Activated gamma-delta T cell treated with Interleukin-2 at 50 U/mL for 16 hours (primary cell): ENCODE measurements around the gene BGN.
A peak's percentile ranks its signal among the peaks of the same experiment; 100 is the strongest.

Source experiments
- DNase-seq: peaks from one replicate; pipeline ENCODE4 v3.0.0-alpha.2; 2020

Gene BGN

DNA sequence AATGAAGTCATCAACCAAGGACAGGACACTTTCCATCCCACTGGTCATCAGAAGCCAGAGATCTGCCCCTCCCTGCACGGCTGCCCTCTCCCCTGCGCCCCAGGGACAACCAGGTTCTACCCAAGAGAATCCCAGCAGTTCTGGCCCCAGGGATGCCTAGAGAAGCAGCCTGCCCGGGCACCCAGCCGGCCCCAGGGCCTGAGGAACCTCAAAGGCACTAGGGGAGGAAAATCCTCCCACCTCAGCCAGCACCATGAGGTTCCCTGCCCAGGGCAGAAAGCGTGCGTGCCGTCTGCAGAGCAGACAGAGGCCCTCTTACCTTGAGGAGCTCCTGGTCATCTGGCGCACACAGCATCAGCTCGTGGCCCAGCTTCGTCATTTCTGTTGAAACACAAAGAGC, 32.5 kb upstream of the BGN start:
- no peak for DNase-seq

DNA sequence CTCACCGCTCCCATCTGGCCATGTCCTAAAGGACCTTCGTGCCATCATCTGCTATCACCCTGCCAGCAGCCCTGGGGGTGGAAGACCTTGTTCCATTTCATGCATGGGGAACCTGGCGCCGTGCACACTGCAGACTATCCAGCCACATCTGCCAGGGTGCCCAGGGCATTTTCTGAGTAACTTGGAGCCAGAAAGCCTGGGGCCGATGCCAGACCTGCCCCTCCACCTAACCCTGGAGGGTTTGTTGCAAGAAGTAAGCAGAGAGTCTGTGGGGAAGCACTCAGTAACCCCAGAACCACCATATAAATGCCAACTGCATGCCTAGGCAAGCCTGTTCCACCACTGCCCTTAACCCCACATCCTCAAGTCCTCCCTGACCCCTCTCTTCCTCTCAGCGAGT, 31.7 kb upstream of the BGN start:
- DNase-seq, result no peak

DNA sequence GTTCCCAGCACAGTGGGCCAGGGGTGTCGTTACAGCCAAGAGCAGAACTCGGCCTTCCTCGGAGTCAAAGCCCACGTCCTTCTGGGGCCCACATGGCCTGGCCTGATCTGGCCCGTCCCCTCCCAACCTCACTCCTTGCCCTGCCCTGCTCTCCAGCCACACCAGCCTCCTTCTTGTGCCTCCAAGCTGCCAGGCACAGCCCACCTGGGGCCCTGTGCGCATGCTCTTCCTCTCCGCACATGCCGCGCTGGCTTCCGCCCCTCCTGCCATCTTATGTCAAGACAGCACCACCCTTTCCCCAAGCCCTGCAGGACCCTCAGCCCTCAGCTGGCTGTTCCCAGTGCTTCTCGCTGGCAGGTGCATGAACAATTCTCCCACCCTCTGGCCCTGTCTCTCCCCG, 31.2 kb upstream of the BGN start:
- DNase-seq, result no peak

DNA sequence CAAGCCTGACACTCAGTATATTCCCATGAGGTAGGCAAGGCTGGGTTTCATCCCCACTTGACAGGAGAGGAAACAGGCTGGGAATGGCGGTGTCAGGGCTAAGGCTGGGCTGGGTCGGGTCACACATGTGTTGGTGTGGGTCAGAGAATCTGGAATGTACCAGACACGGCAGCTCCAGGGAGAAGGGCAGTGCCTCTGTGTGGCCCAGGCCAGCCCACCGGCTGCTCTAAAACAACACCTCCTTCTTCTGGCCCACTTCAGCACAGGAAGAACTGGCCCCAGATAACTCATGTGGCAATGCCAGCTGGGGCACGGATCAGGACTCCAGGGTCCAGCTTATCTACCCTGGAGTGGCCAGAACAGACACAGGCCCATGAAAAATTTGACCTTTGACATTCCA, 30.7 kb upstream of the BGN start:
- no peak for DNase-seq

DNA sequence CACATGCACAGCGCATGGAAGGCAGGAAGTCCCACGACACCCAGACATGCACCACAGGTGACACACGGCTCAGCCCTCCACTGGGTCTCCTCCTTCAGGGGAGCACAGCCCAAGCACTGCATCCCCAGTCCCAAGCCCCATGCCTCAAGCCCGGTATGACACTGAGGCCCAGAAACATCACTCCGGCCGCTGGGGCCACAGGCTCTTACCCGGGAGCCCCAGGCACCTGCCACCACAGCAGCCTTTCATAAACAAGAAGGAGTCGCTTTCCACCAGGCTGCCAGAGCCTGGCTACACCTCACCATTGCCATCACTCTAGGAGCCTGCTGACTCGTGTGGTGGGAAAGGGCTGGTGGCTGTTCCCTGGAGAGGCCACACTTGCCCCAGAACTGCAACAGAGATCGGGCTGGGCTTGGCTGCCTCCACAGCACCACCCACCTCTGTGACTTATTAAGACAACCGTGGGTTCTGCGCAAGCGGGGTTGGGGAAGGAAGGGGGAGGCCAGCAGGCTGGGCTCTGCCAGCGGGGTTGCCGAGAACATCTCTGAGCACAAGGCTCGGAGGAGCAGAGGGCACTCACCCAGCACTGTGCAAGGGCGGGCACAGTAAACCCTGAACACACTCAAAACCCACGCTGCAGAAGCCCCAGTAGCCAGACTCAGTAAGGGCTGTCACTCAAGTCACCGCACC, 28.9 kb upstream of the BGN start:
- no peak for DNase-seq

DNA sequence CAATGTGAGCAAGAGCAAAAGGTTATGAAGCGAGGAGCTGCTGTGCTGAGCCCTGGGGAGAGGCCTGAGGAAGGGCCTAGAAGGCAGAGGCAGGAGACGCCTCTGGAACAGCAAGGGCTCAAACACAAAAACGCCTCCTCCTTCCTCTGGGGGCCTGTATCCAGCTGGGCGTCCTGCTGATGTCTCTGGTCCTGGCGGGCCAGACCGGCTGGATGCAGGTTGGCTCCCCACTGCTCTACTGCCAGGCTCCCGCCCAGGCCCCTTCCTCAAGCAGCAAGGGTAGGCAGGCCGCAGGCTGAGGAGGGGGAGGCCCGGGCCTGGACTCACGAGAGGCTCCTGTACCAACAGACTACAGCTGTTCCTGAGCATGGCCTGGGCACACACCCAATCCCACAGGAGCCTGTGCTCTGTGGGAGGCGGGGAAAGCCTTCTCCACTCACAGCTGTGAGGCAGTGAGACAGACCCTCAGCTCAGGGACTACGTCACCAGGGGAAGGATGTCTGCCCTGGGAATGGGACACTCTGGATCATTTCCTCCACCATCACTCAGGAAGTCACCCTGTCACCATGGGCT, 26.7 kb upstream of the BGN start:
- no peak for DNase-seq

DNA sequence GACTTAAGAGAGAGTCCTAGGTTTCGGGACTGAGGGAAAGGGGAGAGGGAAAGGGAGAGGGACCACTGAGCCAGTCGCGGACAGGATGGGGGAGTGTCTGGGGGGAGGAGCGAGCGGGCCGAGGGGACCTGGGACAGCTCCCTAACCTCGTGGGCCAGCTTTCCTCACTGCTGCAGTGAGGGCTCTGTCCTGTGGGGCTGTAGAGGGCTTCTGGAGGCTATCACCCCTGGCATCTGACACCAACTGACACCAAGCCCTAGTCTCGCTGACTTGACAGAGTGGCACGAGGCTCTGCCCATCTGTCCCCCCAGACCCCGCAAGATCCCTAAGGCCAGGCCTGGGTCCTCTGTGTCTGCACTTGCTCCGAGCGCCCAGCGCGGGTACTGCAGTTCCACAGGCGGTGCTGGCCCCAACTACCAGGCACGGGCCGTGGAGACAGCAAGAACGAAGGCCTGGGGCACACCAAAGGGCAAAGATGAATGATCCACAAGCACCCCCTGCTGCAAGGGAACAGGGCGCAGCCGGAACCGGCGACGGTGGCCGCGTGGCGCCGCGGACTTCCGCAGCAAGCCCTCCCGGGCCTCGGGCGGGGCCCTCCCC, 24.9 kb upstream of the BGN start:
- no peak for DNase-seq

DNA sequence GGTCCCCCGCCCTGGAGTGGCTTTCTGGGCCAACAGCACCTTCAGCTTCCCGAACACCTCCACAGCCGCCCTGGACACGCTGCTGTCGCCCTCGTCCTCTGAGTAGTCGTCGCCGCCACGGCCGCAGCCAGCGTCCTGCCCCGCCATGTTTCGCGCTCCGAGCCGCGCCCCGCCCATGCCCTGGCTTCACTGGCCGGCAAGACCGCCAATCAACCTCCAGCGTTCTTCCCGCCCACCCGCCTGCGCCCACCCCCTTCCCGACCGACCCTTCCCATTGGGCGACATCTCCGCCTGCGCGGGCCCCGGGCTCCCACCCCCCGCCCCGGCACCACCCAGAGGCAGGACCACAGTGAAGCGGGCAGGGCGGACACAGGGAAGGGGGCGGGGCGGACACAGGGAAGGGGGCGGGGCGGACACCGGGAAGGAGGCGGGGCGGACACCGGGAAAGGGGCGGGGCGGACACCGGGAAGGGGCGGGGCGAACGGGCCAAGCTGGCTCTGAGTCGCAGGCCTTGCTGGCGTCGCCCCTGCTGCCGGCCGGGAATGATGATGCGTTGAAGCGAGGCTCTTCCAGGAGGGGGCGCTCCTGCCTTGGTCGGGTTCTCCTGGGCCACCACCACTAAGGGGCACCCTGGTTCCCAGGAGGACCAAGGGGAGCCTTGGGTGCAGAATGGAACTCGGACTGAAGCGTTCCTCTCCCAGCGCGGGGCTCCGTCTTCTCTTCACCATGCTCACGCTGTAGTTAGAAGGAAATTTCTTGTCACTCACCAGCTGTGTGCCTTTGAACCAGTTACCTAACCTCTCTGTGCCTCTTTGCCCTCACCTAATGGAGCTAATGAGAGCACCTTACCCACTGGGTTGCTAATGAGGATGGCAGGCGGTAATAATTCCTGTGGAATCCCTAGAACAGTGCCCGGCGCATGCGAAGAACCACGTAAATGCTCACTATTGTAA, 24.1 kb upstream of the BGN start, which contains the start of gene HAUS7:
HAUS7 (minus strand) TSS at position 166 of the 953 bp plus-strand sequence; CDS start at position 147, 19 bp downstream.
- peak; percentile 82 for DNase-seq

DNA sequence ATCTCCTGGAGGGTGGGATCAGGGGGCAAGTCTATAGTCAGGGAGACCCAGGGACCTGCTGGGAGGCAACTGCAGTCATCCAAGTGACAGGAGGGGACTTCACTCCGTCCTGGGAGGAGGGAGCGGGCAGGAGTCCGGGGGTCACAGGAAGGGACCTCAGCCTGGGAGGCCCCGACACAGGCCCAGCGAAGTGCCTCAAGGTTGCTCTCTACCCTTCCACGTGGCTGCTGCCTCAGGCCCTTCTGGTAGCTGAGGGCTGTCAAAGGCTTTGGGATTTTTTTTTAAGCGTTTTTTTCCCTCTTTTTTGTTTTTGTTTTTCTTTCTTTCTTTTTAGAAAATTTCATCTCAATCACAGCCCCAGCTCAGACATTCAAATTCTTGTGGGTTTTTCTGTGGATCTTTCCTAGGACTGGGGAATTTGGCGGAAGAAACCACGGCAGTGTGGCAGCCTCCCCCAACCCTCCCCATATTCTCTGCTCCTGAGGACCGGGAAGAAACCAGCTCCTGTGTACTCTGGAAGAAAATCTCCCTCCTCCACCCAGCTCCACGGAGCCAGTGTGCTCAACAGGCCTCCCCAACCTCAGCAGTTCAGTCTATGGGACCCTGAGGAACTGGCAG, 23.0 kb upstream of the BGN start:
- DNase-seq, result no peak

DNA sequence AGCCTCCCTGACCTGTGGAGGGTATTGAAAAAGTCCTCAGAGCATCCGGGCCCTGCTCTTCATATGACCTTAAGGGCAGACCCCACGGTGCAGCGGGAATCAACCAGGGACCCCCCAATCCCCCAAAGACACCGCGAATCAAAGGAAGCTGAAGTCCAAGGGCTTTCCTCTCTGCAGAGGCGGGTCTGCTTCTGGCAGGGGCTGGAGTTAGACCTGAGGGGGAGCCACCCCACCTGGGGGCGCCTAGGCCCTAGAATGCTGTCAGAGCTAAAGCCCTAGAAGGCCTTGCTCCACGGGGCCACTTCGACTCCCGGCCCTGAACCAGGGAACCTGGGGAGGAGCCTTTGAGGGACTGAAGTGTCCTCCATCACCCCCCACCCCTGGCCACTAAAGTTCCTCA, 21.7 kb upstream of the BGN start:
- DNase-seq, result no peak

DNA sequence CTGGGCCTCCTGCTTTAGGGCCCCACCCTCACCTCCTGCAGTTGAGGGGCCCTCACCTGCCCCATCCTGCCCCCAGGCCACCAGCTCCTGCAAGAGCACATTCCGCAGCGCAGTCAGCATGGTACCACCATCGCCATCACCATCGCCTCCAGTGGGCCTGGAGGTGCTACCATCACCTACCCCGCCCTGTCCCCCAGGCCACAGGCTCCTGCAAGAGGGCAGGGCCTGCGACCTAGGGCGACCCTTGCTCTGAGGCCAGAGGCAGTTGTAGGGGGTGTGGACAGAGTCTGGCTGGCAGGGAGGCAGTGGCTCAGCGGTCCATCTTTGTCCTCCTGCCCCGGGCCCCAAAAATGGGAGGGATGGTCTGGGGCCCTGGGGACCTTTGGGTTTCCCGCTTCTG, 20.5 kb upstream of the BGN start:
- DNase-seq, result no peak

DNA sequence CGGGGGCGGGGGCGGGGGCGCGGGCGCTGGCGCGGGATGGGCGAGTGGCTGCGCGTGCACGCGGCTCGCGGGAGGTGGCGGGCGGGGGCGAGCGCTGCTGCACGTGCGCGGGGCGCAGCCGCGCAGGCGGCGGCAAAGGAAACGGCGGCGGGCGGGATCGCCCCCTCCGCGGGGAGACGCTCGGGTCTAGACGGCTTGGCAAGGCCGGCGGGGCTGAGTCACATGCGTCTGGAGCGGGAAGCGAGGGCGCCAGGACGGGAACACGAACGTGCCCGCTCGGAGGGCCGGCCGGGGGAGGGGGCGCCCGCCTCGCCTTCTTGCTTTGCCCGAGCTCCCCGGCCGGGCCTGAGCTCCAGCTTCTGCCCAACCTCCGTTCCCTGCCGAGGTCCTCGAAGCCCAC, 20.1 kb upstream of the BGN start:
- peak; percentile 27 for DNase-seq

DNA sequence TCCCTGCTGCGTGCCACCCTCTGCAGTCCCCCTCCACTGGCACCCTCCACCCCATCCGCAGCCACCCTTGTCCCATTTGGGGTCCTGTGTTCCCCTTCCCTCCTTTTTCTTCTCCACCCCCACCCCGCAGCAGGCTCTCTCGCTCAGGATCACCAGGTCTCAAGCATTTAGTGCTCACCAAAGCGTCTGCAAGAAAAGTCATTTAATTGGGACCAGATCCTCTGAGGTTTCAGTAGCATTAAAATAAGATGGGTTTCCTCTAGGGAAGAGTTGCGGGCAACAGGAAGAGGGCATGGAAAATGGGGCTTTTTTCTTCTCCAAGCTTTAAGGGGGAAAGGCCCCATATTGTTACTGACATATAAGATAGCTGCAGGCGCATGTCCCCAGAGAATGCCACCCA, 19.5 kb upstream of the BGN start:
- no peak for DNase-seq

DNA sequence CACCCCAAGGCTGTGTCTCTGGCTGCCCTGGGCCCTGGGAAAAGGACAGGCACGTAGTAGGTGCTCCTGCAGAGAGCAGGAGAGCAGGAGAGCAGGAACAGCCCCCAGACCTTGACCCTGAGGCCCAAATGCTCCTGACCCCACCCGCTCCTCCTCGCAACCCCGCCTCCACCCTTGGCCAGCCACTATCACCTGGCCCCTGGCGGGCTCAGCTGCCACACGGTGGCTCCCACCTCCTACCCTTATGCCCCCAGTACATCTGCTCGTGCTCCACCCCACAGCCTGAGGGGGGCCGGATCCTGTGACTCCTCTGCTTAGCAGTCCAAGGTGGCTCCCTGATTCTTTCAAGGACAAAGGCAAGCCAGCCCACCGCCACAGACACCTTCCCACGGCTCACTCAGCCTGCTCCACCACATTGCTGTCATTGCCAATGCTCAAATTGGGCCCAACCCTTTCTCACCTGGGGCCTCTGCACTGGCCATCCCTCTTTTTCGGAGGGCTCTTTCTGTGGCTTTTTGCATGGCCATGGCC, 19.0 kb upstream of the BGN start:
- DNase-seq, result no peak

DNA sequence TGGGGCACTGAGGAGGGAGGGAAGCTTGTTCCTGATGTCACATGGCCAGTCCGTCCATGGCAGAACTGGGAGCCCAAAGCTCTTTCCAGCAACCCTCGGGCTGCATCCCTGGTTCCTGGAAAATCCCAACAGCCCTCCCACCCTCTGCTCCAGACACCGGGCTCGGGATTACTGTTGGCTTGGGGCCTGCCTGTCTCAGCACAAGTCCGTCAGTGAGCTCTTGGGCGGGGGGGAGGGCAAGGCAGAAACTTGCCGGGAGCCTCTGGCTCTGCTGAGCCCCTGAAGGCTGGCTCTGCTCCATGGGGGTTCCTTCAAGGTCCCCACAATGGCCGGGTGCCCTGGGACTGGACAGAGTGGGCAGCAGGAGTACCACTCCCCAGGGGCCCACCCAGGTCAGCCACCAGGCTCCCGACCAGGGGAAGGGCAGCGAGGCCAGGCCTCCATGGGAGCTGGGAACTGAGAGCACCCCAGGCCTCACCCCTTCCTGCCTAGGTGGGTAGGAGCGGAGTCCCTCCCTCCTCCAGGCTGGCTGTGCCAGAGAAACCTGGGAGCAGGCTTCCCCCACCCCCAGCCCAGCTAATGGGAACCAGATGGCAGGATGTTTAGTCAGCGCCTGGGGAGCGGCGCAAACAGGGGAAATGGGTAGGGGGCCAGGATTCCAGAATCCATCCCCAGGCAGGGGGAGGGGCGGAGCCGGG, 18.0 kb upstream of the BGN start:
- no peak for DNase-seq

DNA sequence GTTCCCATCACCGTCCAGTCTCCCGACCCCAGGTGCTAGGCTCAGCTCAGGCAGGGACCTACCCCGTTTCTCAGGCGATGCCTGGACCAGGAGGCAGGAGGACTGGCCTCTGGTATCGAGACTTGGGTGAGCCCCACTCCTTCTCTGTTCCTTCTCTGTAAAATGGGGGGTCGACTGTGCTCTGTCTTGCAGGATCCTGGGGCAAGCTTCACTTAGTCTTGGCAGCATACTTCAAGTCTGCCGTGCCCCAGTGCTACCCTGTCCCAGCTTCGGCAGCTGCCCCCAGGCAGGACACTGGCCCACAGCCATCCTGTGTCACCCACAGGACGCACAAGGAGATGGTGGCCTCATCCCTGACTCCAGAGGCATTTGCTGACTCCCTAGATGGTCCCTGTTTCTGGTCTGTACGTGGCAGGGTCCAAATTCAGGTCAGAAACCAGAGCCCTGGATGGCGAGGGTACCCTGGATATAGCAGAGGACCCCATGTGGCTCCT, 17.4 kb upstream of the BGN start:
- DNase-seq, result no peak

DNA sequence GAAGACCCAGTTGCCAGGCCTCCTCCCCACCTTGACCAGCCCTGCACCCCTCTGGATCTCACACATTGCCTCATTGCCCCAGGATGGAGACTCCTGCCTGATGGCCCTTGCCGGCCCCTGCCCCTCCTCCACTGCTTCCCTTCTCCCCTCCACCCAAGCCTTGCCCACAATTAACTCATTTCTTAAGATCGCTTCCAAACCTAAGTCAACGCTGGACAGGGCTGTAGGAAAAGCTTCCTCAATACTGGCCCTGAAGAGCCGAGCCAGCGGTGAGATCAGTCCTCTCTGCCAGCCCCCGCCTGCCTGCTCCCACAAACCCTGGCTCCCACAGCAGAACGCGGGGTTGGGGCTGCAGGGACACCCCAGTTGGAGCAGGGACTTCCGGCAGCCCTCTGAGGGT, 16.9 kb upstream of the BGN start:
- DNase-seq, result no peak

DNA sequence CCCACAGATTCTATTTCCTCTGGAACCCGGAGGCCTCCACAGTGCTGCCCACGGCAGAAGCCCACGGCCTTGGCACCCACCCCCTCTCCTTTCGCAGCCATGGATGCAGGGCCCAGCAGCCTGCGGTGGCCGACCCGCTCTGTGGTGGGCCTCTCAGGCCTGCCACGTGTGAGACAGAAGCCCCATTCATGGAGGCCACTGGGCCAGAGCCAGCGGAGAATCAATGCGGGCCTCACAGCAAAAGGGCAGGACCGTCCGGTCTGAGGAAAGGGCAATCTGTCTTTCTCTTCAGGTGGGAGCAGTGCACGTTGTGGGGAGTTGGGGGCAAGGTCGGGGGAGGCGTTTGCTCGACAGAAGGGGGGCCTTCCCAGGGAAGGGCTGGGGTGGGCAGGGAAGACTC, 16.0 kb upstream of the BGN start:
- no peak for DNase-seq

DNA sequence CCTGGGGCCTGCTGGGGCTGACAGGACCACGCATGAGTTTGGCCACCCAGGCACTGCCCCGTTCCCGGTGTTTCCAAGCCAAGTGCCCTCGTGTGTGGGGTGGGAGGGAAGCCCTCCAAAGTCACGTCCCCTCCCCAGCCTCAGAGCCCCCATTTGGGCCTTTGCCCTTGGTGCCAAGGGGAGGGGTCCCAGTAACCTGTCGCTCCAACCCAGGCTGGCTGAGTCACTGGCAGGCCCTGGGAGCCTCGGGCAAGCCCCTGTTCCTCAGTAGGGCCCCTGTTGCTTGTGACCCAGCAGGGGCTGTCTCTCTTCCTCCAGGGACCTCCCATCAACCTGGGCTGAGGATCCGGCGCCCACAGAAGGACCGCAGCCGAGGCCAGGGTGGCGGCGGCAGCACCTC, 13.7 kb upstream of the BGN start:
- no peak for DNase-seq

DNA sequence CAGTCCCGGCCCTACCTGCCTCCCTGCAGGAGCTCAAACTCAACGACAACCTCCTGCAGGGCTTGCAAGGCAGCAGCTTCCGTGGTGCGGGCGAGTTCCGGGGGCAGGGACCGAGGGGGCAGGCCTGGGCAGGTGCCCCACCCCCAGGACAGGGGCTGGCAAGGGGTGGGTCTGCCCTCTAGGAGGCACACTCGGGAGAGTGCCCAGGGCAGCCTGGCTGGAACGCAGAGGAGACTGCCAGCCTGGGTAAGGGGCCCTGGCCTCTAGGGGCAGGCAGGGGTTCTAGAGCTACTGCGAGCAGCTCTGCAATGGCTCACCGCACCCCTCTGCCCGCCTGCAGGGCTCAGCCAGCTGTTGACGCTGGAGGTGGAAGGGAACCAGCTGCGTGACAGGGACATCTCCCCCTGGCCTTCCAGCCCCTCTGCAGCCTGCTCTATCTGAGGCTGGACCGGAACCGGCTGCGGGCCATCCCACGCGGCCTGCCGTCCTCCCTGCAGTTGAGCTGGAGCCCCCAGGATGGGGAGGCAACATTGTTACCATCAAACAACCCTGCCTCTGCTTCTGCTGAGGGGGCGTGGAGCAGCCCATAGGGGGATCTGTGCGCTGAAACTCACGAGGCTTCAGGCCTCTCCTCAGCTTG, 12.3 kb upstream of the BGN start:
- no peak for DNase-seq

DNA sequence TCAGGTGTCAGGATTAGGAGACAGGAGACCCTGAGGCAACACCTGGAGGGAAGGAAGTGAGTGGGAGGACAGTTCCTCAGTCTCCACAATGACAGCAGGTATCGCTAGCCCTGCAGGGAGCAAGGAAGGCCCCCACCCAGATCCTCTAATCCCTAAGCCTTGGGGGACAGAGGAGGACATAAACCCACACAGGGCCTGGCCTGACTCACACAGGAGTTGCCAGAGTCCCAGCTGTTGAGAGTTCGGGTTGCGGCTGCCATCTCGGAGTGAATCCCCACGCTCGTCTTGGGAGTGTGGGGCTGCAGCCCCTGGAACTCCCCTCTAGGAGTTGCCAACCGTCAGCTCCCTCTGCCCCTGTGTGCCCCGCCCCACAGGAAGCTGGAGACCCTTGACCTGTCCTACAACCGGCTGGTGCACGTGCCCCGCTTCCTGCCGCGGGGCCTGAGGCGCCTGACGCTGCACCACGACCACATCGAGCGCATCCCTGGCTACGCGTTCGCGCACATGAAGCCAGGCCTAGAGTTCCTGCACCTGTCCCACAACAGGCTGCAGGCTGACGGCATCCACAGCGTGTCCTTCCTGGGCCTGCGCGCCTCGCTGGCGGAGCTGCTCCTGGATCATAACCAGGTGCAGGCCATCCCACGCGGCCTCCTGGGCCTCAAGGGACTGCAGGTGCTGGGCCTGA, 9.2 kb upstream of the BGN start:
- no peak for DNase-seq
